GM12878 (cell line): ENCODE results near the gene EHBP1L1. TPM values are rescaled to one million over a fixed set of nuclear protein-coding genes. Genes with fewer than 3 reads are reported as not detected.

Experiments
- ATAC-seq: fragments of 200-7000 bp; cut with Tn5 transposase; 3 replicates; pipeline ENCODE4 v1.9.1; 2020; ENCODE audit warnings: mild to moderate bottlenecking, moderate library complexity
- BruUV-seq: library from RNA; stranded (reverse); fragments of 400-500 nt; replicated peaks from 2 replicates; lab custom pipeline; 2021; lab: Mats Ljungman, UMichigan
- CTCF ChIA-PET: fragments of 300-600 bp; sonication (Branson Sonifier 250); formaldehyde crosslinking; extraction: SDS; loops from one replicate; lab custom pipeline; 2021; ENCODE audit warnings: inconsistent platforms; lab: Yijun Ruan, JAX
- POLR2A ChIA-PET: fragments of 350-600 bp; formaldehyde crosslinking; extraction: SDS; loops from one replicate; lab custom pipeline; 2021; ENCODE audit warnings: inconsistent platforms; lab: Charles Lee
- RAD21 ChIA-PET: fragments of 300-600 bp; sonication (Branson Sonifier 250); formaldehyde crosslinking; loops from one replicate; lab custom pipeline; 2023; ENCODE audit warnings: antibody characterized with exemption; ENCODE audit not compliant: unreplicated experiment; lab: Charles Lee
- SMC1A ChIA-PET: fragments of 300-600 bp; sonication (Branson Sonifier 250); formaldehyde crosslinking; loops from one replicate; lab custom pipeline; 2023; ENCODE audit not compliant: unreplicated experiment, uncharacterized antibody; lab: Charles Lee
- DNase-seq: peaks from one replicate; pipeline ENCODE4 v3.0.0-alpha.2; 2011; ENCODE audit warnings: low read depth, low spot score
- FAIRE-seq: peaks from 3 replicates; lab custom pipeline; 2011; peaks lifted over from hg19 to GRCh38; lab: Jason Lieb, UNC
- H2AFZ ChIP-seq: 2 replicates; pipeline ENCODE4 v1.6.0; 2011; ENCODE audit warnings: low read depth, low read length, control low read depth; ENCODE audit not compliant: control insufficient read depth
- H3K27ac ChIP-seq: 2 replicates; pipeline ENCODE4 v1.5.1; 2011; ENCODE audit warnings: control low read depth; ENCODE audit not compliant: control insufficient read depth, insufficient read depth
- H3K27me3 ChIP-seq, 2 experiments: replicated peaks in 1 of 2; 2 replicates each; pipeline versions ENCODE4 v1.6.0 to v1.6.1; 2011; ENCODE audit warnings: low read length in 1 of 2; ENCODE audit not compliant: control insufficient read depth in 2 of 2, insufficient read depth in 2 of 2
- H3K36me3 ChIP-seq, 2 experiments: 2 replicates each; pipeline ENCODE4 v1.5.1; 2011; ENCODE audit warnings: low read length in 1 of 2; ENCODE audit not compliant: control insufficient read depth in 2 of 2, insufficient read depth in 2 of 2
- H3K4me1 ChIP-seq: 2 replicates; pipeline ENCODE4 v1.6.1; 2011; ENCODE audit warnings: mild to moderate bottlenecking, low read length, moderate library complexity, mixed read lengths; ENCODE audit not compliant: control insufficient read depth, insufficient read depth
- H3K4me2 ChIP-seq: 2 replicates; pipeline ENCODE4 v1.6.0; 2011; ENCODE audit warnings: control low read depth; ENCODE audit not compliant: control insufficient read depth, insufficient read depth
- H3K4me3 ChIP-seq: fragments of 200-600 bp; sonication (generic); 2 replicates; pipeline ENCODE4 v1.5.1; 2016
- H3K79me2 ChIP-seq: 2 replicates; pipeline ENCODE4 v1.6.0; 2011; ENCODE audit warnings: low read length; ENCODE audit not compliant: control insufficient read depth, insufficient read depth
- H3K9ac ChIP-seq: 2 replicates; pipeline ENCODE4 v1.8.0; 2011; ENCODE audit warnings: low read length, control low read depth, mixed read lengths; ENCODE audit not compliant: control insufficient read depth, insufficient read depth
- H3K9me3 ChIP-seq: replicated peaks from 3 replicates; pipeline ENCODE4 v1.5.1; 2011; ENCODE audit warnings: mild to moderate bottlenecking, low read length; ENCODE audit not compliant: control insufficient read depth, insufficient read depth
- H4K20me1 ChIP-seq: 2 replicates; pipeline ENCODE4 v1.6.0; 2011; ENCODE audit not compliant: control insufficient read depth, insufficient read depth
- ETV6 ChIP-seq, 2 experiments: fragments of 450-650 bp in 1 of 2; IDR thresholded peaks in 1 of 2; conservative IDR thresholded peaks in 1 of 2; 2 replicates each; pipeline ENCODE4 v1.6.1; 2014; ENCODE audit warnings: antibody characterized with exemption in 1 of 2, borderline replicate concordance in 1 of 2, low read depth in 1 of 2, mild to moderate bottlenecking in 1 of 2, moderate library complexity in 1 of 2
- LARP7 ChIP-seq: fragments of 450-650 bp; IDR thresholded peaks from 2 replicates; pipeline ENCODE4 v1.6.1; 2017; ENCODE audit warnings: mild to moderate bottlenecking
- MEF2B ChIP-seq: fragments of 450-650 bp; IDR thresholded peaks from 2 replicates; pipeline ENCODE4 v1.6.1; 2018; ENCODE audit warnings: mild to moderate bottlenecking, moderate library complexity; ENCODE audit not compliant: partially characterized antibody, poor library complexity, severe bottlenecking
- POLR2AphosphoS2 ChIP-seq: IDR thresholded peaks from 2 replicates; pipeline ENCODE4 v1.6.1; 2011; ENCODE audit warnings: low read depth, mild to moderate bottlenecking, low read length, improper control_type of control experiment, moderate library complexity
- ZZZ3 ChIP-seq: IDR thresholded peaks from 2 replicates; pipeline ENCODE4 v1.6.1; 2011; ENCODE audit warnings: low read depth; ENCODE audit not compliant: control insufficient read depth, insufficient read length
- WGBS: methylation state at CpG from one replicate; pipeline ENCODE4 v1.1.6; 2016; ENCODE audit warnings: low lambda C conversion rate; ENCODE audit not compliant: insufficient replicate concordance, insufficient coverage; ENCODE audit errors: missing lambda C conversion rate; 5-methylcytosine and 5-hydroxymethylcytosine counted together
- in situ Hi-C: fragments of 300-500 bp; cut with MboI; formaldehyde crosslinking; loops from 9 replicates; pipeline ENCODE4 v1.14.3; 2018; ENCODE audit warnings: mixed read lengths
- intact Hi-C: fragments of 100-400 bp; cut with micrococcal nuclease; formaldehyde crosslinking; loops from one replicate; pipeline ENCODE4 v1.14.2; 2022; ENCODE audit not compliant: unreplicated experiment
- polyA plus RNA-seq, 11 experiments: library from polyadenylated mRNA; depleted of rRNA in 4 of 11; unstranded in 6 of 11; stranded (reverse) in 5 of 11; fragments of >200 nt; fragmentation: Nextera tagmentation in 4 of 11; fragmentation: Illumina TruSeq in 1 of 11; extraction: Ambion mirVana in 4 of 11; extraction: Trizol in 1 of 11; gene quantifications; 1 replicate in 1 of 11; 2 replicates in 10 of 11; pipeline versions ENCODE4 v1.2.1 to v1.2.3, GENCODE V29; 2011 to 2016; ENCODE audit warnings: inconsistent platforms in 2 of 11, missing spikeins in 2 of 11, low read depth in 1 of 11
- total RNA-seq, 4 experiments: library from RNA; depleted of rRNA in 3 of 4; stranded (reverse); fragments of >200 nt in 3 of 4; fragmentation: Illumina TruSeq in 1 of 4; extraction: Trizol in 1 of 4; gene quantifications; 2 replicates each; pipeline versions ENCODE4 v1.2.1 to v1.2.3, GENCODE V29; 2013 to 2021
- TF ChIP-seq, protein P1 (sequence below): fragments of 450-650 bp; IDR thresholded peaks from 2 replicates; pipeline ENCODE4 v1.6.1; 2016; ENCODE audit warnings: mild to moderate bottlenecking, moderate library complexity, borderline replicate concordance
- TF ChIP-seq, protein P2 (sequence below): fragments of 450-650 bp; IDR thresholded peaks from 2 replicates; pipeline ENCODE4 v1.6.1; 2017; ENCODE audit warnings: mild to moderate bottlenecking, moderate library complexity
- TF ChIP-seq, protein P3 (sequence below): IDR thresholded peaks from 2 replicates; pipeline ENCODE4 v1.6.1; 2011; ENCODE audit warnings: borderline replicate concordance, low read depth, mild to moderate bottlenecking, moderate library complexity, mixed read lengths, low read length; ENCODE audit not compliant: insufficient read depth; ENCODE audit errors: extremely low read length
- TF ChIP-seq, protein P4 (sequence below): fragments of 450-650 bp; IDR thresholded peaks from 2 replicates; pipeline ENCODE4 v1.6.1; 2014; ENCODE audit warnings: mild to moderate bottlenecking

Gene EHBP1L1
- total and polyA plus RNA-seq, 10 of the 15 experiments (the other 5 are each of a cell fraction or from before 2014, with no cell fraction given), result 0.06 to 99.4 (median 32.7) TPM

DNA sequence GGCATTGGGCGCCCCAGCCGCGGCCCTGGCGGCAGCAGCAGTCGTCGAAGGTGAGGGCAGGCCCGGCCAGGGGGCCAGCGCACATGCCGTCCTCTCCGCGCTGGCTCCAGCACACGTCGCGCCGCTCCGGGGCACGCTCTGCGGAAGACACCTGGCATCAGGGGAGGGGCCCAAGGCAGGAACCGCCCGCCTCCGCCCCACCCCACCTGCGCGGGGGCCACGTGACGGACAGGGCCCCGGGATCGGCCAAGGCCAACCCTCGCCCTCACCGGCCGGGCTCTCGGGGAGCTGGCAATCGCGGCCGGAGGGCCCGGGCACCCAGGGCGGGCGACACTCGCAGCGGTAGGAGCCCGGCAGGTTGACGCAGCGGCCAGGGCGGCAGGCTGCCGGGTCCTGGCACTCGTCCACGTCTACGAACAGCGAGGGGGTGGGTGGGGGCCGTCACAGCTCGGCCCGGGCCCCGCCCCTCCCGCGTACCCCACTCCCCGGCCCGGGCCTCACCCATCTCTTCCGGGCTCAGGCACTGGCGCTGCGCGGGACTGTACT lies 36.0 kb upstream of the EHBP1L1 start:
- intact Hi-C loops (loop anchor here (1.0 to 2.0 kb wide), 2 partner anchors 48 to 75 kb away; partner anchors contain the start of genes MAP3K11 and PCNX3), in situ Hi-C loops (no loop called here)
- Histone ChIP-seq H4K20me1 (no peaks in the 10 kb centered on the region), H3K9me3 (no peaks in the 10 kb centered on the region), H3K4me2 (peak overlapping the region; percentile 97), H3K27me3 (no peaks in the 10 kb centered on the region), H3K36me3 (peaks cover 5% of the 10 kb centered on the region in 2 experiments; a peak in 3 of 4 replicates), H3K4me3 (peak overlapping the region; percentile 72), H3K4me1 (peaks cover 6% of the 10 kb centered on the region), H3K27ac (peak overlapping the region; percentile 53), H3K79me2 (no peaks in the 10 kb centered on the region), H3K9ac (peak overlapping the region; percentile 62; the same call in 1 of the 2 replicates), H2AFZ (peak overlapping the region; percentile 96)
- WGBS, result 46% methylated on average over 31 of the region's 60 CpGs
- peak; percentile 87 for ATAC-seq
- ChIA-PET SMC1A (interaction anchor here (1.0 to 4.1 kb wide), 8 partner anchors 12 to 74 kb away, joined by 3 to 48 read pairs (median 14); partner anchors contain the start of genes EHBP1L1, FAM89B, MAP3K11 and PCNX3), POLR2A (interaction anchor here (0.6 to 3.7 kb wide), 14 partner anchors 10 to 214 kb away, joined by 3 to 34 read pairs (median 5); partner anchors contain the start of genes EHBP1L1, FAM89B, MAP3K11 and PCNX3), RAD21 (interaction anchor here (0.5 to 4.1 kb wide), 17 partner anchors 9 to 175 kb away, joined by 3 to 58 read pairs (median 5); partner anchors contain the start of genes EHBP1L1, FAM89B, PCNX3 and RELA), CTCF (interaction anchor here (0.6 to 4.2 kb wide), 21 partner anchors 9 to 256 kb away, joined by 3 to 89 read pairs (median 6); partner anchors contain the start of genes DPF2, FAM89B, KCNK7 and RELA)
- FAIRE-seq, result no peak
- DNase-seq, result no peak
- no TSS peak for BruUV-seq
- TF ChIP-seq, protein P1, sequence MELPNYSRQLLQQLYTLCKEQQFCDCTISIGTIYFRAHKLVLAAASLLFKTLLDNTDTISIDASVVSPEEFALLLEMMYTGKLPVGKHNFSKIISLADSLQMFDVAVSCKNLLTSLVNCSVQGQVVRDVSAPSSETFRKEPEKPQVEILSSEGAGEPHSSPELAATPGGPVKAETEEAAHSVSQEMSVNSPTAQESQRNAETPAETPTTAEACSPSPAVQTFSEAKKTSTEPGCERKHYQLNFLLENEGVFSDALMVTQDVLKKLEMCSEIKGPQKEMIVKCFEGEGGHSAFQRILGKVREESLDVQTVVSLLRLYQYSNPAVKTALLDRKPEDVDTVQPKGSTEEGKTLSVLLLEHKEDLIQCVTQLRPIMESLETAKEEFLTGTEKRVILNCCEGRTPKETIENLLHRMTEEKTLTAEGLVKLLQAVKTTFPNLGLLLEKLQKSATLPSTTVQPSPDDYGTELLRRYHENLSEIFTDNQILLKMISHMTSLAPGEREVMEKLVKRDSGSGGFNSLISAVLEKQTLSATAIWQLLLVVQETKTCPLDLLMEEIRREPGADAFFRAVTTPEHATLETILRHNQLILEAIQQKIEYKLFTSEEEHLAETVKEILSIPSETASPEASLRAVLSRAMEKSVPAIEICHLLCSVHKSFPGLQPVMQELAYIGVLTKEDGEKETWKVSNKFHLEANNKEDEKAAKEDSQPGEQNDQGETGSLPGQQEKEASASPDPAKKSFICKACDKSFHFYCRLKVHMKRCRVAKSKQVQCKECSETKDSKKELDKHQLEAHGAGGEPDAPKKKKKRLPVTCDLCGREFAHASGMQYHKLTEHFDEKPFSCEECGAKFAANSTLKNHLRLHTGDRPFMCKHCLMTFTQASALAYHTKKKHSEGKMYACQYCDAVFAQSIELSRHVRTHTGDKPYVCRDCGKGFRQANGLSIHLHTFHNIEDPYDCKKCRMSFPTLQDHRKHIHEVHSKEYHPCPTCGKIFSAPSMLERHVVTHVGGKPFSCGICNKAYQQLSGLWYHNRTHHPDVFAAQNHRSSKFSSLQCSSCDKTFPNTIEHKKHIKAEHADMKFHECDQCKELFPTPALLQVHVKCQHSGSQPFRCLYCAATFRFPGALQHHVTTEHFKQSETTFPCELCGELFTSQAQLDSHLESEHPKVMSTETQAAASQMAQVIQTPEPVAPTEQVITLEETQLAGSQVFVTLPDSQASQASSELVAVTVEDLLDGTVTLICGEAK, result no peak
- TF ChIP-seq LARP7 (peak; percentile 32; the same call in 1 of the 2 replicates), POLR2AphosphoS2 (no peak), MEF2B (peak; percentile 1), ZZZ3 (no peak), ETV6 (conservative IDR thresholded peaks at IDR 0.05 in 1 of 2, IDR thresholded peaks at IDR 0.05 in 1 of 2; ENCODE audit: borderline replicate concordance in 1 of 2, low read depth in 1 of 2) (no peak)
- TF ChIP-seq, protein P2, sequence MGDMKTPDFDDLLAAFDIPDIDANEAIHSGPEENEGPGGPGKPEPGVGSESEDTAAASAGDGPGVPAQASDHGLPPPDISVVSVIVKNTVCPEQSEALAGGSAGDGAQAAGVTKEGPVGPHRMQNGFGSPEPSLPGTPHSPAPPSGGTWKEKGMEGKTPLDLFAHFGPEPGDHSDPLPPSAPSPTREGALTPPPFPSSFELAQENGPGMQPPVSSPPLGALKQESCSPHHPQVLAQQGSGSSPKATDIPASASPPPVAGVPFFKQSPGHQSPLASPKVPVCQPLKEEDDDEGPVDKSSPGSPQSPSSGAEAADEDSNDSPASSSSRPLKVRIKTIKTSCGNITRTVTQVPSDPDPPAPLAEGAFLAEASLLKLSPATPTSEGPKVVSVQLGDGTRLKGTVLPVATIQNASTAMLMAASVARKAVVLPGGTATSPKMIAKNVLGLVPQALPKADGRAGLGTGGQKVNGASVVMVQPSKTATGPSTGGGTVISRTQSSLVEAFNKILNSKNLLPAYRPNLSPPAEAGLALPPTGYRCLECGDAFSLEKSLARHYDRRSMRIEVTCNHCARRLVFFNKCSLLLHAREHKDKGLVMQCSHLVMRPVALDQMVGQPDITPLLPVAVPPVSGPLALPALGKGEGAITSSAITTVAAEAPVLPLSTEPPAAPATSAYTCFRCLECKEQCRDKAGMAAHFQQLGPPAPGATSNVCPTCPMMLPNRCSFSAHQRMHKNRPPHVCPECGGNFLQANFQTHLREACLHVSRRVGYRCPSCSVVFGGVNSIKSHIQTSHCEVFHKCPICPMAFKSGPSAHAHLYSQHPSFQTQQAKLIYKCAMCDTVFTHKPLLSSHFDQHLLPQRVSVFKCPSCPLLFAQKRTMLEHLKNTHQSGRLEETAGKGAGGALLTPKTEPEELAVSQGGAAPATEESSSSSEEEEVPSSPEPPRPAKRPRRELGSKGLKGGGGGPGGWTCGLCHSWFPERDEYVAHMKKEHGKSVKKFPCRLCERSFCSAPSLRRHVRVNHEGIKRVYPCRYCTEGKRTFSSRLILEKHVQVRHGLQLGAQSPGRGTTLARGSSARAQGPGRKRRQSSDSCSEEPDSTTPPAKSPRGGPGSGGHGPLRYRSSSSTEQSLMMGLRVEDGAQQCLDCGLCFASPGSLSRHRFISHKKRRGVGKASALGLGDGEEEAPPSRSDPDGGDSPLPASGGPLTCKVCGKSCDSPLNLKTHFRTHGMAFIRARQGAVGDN, result 0 out of 2 replicates have a peak, but pooled peaks have one; percentile 22
- TF ChIP-seq, protein P3, sequence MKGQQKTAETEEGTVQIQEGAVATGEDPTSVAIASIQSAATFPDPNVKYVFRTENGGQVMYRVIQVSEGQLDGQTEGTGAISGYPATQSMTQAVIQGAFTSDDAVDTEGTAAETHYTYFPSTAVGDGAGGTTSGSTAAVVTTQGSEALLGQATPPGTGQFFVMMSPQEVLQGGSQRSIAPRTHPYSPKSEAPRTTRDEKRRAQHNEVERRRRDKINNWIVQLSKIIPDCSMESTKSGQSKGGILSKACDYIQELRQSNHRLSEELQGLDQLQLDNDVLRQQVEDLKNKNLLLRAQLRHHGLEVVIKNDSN, result peak; percentile 76
- TF ChIP-seq, protein P4, sequence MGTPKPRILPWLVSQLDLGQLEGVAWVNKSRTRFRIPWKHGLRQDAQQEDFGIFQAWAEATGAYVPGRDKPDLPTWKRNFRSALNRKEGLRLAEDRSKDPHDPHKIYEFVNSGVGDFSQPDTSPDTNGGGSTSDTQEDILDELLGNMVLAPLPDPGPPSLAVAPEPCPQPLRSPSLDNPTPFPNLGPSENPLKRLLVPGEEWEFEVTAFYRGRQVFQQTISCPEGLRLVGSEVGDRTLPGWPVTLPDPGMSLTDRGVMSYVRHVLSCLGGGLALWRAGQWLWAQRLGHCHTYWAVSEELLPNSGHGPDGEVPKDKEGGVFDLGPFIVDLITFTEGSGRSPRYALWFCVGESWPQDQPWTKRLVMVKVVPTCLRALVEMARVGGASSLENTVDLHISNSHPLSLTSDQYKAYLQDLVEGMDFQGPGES, result no peak
